Neuronal stem cell (in vitro differentiated cells): ENCODE data around the gene ADAD2.

Experiments
- DNase-seq: peaks from one replicate; pipeline ENCODE4 v3.0.0-alpha.2; 2013; ENCODE audit warnings: low spot score
- H2AFZ ChIP-seq: one replicate; pipeline ENCODE4 v1.6.1; 2013; ENCODE audit warnings: mild to moderate bottlenecking, low read length, inconsistent platforms
- H2AK5ac ChIP-seq: 2 replicates; pipeline ENCODE4 v1.6.1; 2013; ENCODE audit warnings: low read depth, mild to moderate bottlenecking, inconsistent platforms, low read length, moderate library complexity, mixed read lengths
- H2BK120ac ChIP-seq: 2 replicates; pipeline ENCODE4 v1.6.1; 2013; ENCODE audit warnings: low read depth, mild to moderate bottlenecking, inconsistent platforms, low read length, moderate library complexity, mixed read lengths
- H2BK12ac ChIP-seq: one replicate; pipeline ENCODE4 v1.6.1; 2013; ENCODE audit warnings: low read length, inconsistent platforms
- H2BK15ac ChIP-seq: 2 replicates; pipeline ENCODE4 v1.6.1; 2013; ENCODE audit warnings: mild to moderate bottlenecking, low read length, inconsistent platforms, mixed read lengths
- H2BK5ac ChIP-seq: one replicate; pipeline ENCODE4 v1.6.1; 2013; ENCODE audit warnings: inconsistent platforms, mild to moderate bottlenecking, low read length, moderate library complexity
- H3K14ac ChIP-seq: one replicate; pipeline ENCODE4 v1.6.1; 2013; ENCODE audit warnings: low read length, inconsistent platforms
- H3K18ac ChIP-seq: 2 replicates; pipeline ENCODE4 v1.6.1; 2013; ENCODE audit warnings: low read length, inconsistent platforms
- H3K23ac ChIP-seq: 2 replicates; pipeline ENCODE4 v1.6.1; 2013; ENCODE audit warnings: low read depth, mild to moderate bottlenecking, mixed read lengths, low read length, inconsistent platforms; ENCODE audit not compliant: poor library complexity
- H3K27ac ChIP-seq: replicated peaks from 3 replicates; pipeline ENCODE4 v1.5.1; 2013; ENCODE audit warnings: low read length, inconsistent platforms
- H3K27me3 ChIP-seq, 3 experiments: 2 replicates each; pipeline ENCODE4 v1.6.1; 2013; ENCODE audit warnings: low read length in 3 of 3, mild to moderate bottlenecking in 2 of 3, inconsistent platforms in 1 of 3, low read depth in 1 of 3, mixed read lengths in 1 of 3, moderate library complexity in 1 of 3; ENCODE audit not compliant: control insufficient read depth in 3 of 3, insufficient read depth in 3 of 3
- H3K36me3 ChIP-seq, 2 donors: replicated peaks in 1 of 2; 2 replicates each; pipeline ENCODE4 v1.6.1; 2013; ENCODE audit warnings: low read length in 2 of 2; ENCODE audit not compliant: control insufficient read depth in 2 of 2, insufficient read depth in 2 of 2
- H3K4ac ChIP-seq: 2 replicates; pipeline ENCODE4 v1.6.1; 2013; ENCODE audit warnings: inconsistent platforms, mild to moderate bottlenecking, low read length, moderate library complexity
- H3K4me1 ChIP-seq, 2 donors: 1 replicate in 1 of 2; 2 replicates in 1 of 2; pipeline ENCODE4 v1.6.1; 2013; ENCODE audit warnings: low read length in 2 of 2, low read depth in 1 of 2; ENCODE audit not compliant: control insufficient read depth in 2 of 2, insufficient read depth in 1 of 2
- H3K4me2 ChIP-seq: one replicate; pipeline ENCODE4 v1.6.1; 2013; ENCODE audit warnings: mild to moderate bottlenecking, low read length, inconsistent platforms; ENCODE audit not compliant: insufficient read depth, poor library complexity, severe bottlenecking
- H3K4me3 ChIP-seq, 2 donors: 2 replicates each; pipeline ENCODE4 v1.5.1; 2013; ENCODE audit warnings: low read length in 2 of 2, mild to moderate bottlenecking in 2 of 2, inconsistent platforms in 1 of 2, moderate library complexity in 1 of 2
- H3K79me1 ChIP-seq: one replicate; pipeline ENCODE4 v1.6.1; 2013; ENCODE audit warnings: low read depth, mild to moderate bottlenecking, inconsistent platforms, low read length, moderate library complexity
- H3K9ac ChIP-seq: one replicate; pipeline ENCODE4 v1.6.1; 2013; ENCODE audit warnings: mild to moderate bottlenecking, low read depth, low read length, inconsistent platforms; ENCODE audit not compliant: poor library complexity
- H3K9me3 ChIP-seq, 2 donors: replicated peaks in 1 of 2; 2 replicates each; pipeline versions ENCODE3 to v1.6.1; 2013; ENCODE audit warnings: low read length in 2 of 2, mild to moderate bottlenecking in 2 of 2, inconsistent platforms in 1 of 2, low read depth in 1 of 2, mixed read lengths in 1 of 2, moderate library complexity in 1 of 2; ENCODE audit not compliant: control insufficient read depth in 2 of 2, insufficient read depth in 1 of 2
- H4K8ac ChIP-seq: one replicate; pipeline ENCODE4 v1.6.1; 2013; ENCODE audit warnings: low read depth, mild to moderate bottlenecking, inconsistent platforms, low read length, moderate library complexity
- H4K91ac ChIP-seq: one replicate; pipeline ENCODE4 v1.6.1; 2013; ENCODE audit warnings: low read length, low read depth, mild to moderate bottlenecking, inconsistent platforms; ENCODE audit not compliant: poor library complexity
- WGBS, 2 donors: extraction: QIAGEN DNeasy Blood & Tissue Kit; methylation state at CpG; one replicate each; pipeline ENCODE4 v1.1.7; 2013; ENCODE audit warnings: missing lambda C conversion rate in 2 of 2, mixed read lengths in 1 of 2; ENCODE audit not compliant: insufficient read length in 2 of 2, insufficient replicate concordance in 1 of 2; ENCODE audit errors: extremely low coverage in 2 of 2; 5-methylcytosine and 5-hydroxymethylcytosine counted together

Gene ADAD2

DNA sequence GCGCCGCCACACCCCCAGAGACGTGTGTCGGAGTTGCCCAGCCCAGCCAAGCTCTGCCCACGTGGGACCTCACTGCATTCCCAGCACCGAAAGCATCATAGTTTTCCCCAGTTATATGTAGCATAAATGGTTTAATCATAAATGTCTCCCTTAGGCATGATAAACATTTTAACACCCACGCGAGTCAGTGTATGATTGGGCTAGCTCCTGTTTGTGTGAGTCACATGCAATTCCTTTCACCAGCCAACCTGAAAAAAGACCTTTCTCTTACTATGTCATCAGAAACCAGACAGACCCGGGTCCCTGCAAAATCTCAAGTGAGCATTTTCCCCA, 13.2 kb upstream of the ADAD2 start:
- Histone ChIP-seq H3K4me1 (peaks cover 0 to 15% of the 10 kb centered on the region in 2 donors), H3K4me2 (no peak overlapping the region), H3K18ac (no peak overlapping the region), H3K4me3 (no peak overlapping the region), H2AFZ (no peak overlapping the region), H3K36me3 (peaks cover 30 to 53% of the 10 kb centered on the region in 2 donors), H2BK120ac (no peak overlapping the region), H4K8ac (no peak overlapping the region), H3K9ac (no peak overlapping the region), H2BK15ac (no peak overlapping the region), H3K27me3 (no peaks in the 10 kb centered on the region), H2AK5ac (no peak overlapping the region), H3K23ac (no peak overlapping the region), H3K9me3 (no peaks in the 10 kb centered on the region), H3K14ac (no peak overlapping the region), H3K4ac (no peak overlapping the region), H3K79me1 (peaks cover 3% of the 10 kb centered on the region), H3K27ac (no peak overlapping the region), H4K91ac (no peak overlapping the region), H2BK5ac (no peak overlapping the region), H2BK12ac (no peak overlapping the region)
- DNase-seq, result no peak
- WGBS, 2 donors, result no CpG with 5 or more reads among the region's 9 CpGs

DNA sequence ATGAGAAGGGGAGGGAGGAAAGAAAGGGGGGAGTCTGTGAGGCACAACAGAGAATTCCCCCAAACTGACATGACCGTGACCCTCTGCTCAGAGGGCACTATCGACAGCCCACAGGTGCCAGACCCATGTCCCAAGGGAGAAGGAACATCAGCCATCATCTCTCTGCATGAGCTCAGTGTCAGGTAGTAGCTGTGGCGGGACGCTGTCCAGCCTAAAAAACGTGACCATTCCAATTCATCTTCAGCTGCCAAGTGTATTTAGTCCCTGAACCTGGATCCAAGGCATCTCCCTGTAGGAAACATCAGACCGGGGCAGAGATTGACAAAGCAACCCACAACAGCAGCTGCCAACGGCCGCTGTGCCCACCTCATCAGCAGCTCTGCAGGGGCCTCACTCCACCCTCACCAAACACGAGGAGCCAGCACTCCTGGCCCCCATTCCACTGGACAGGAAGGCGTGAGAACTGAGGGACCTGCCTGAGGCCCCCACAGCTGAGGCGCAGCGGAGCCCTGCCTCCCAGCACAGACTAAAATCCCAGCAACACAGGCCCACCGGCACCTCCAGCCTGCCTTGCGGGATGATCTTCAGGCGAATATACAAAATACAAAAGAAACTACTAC, 12.7 kb upstream of the ADAD2 start:
- Histone ChIP-seq H2AFZ (no peak overlapping the region), H3K18ac (no peak overlapping the region), H3K27ac (no peak overlapping the region), H2BK5ac (no peak overlapping the region), H3K4me3 (no peak overlapping the region), H4K91ac (no peak overlapping the region), H3K79me1 (peaks cover 4% of the 10 kb centered on the region), H2AK5ac (no peak overlapping the region), H3K14ac (no peak overlapping the region), H2BK15ac (no peak overlapping the region), H3K9me3 (no peaks in the 10 kb centered on the region), H3K4me1 (peaks cover 0 to 15% of the 10 kb centered on the region in 2 donors), H2BK120ac (no peak overlapping the region), H3K27me3 (no peaks in the 10 kb centered on the region), H4K8ac (no peak overlapping the region), H3K36me3 (peaks cover 36 to 59% of the 10 kb centered on the region in 2 donors), H3K4ac (no peak overlapping the region), H3K9ac (no peak overlapping the region), H3K23ac (no peak overlapping the region), H2BK12ac (no peak overlapping the region), H3K4me2 (no peak overlapping the region)
- no CpG with 5 or more reads among the region's 15 CpGs for WGBS, 2 donors
- no peak for DNase-seq

DNA sequence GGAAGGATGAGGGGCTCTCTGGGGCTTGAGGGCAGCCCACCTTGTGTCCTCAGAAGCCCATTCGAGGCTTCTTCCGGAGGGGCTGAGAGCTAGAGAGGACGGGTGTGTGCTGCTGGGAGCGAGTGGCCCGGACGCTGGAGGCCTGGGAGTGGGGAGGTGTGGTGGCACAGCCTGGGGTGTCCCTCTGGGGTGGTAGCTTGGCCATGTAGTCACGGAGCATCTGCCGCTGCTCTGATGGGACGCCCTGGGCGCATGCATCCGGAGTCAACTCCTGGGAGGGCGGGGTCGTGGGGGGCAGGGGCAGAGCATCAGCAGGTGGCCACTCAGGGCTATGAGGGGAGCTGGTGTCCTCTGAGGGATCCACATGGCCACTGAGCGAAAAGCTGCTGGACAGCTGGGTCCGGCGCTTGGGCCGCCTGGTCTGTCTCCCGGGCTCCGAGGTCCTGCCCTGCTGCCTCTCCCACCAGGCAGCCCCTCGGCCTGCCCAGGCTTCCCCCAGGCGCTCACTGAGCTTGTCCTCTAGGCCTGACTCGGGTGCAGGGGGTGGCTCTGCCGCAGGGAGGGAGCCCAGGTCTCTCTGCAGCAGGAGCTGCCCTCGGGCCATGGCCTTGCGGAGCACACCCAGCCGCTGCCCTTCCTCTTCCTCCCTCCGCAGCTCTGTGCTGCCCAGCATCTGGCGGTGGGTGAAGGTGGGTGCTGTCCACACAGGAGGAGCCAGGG, 11.9 kb upstream of the ADAD2 start:
- Histone ChIP-seq H2AK5ac (no peak overlapping the region), H3K27me3 (no peaks in the 10 kb centered on the region), H2BK12ac (no peak overlapping the region), H3K14ac (no peak overlapping the region), H3K9me3 (no peaks in the 10 kb centered on the region), H3K23ac (no peak overlapping the region), H3K18ac (no peak overlapping the region), H2AFZ (no peak overlapping the region), H4K91ac (no peak overlapping the region), H3K9ac (peak overlapping the region; percentile 21), H3K36me3 (peaks cover 42 to 67% of the 10 kb centered on the region in 2 donors), H3K27ac (no peak overlapping the region), H3K4me1 (peaks cover 0 to 15% of the 10 kb centered on the region in 2 donors), H3K79me1 (peaks cover 6% of the 10 kb centered on the region), H4K8ac (no peak overlapping the region), H3K4me3 (no peak overlapping the region), H3K4me2 (no peak overlapping the region), H3K4ac (no peak overlapping the region), H2BK5ac (no peak overlapping the region), H2BK15ac (no peak overlapping the region), H2BK120ac (no peak overlapping the region)
- WGBS, 2 donors, result no CpG with 5 or more reads among the region's 28 CpGs
- DNase-seq, result no peak

DNA sequence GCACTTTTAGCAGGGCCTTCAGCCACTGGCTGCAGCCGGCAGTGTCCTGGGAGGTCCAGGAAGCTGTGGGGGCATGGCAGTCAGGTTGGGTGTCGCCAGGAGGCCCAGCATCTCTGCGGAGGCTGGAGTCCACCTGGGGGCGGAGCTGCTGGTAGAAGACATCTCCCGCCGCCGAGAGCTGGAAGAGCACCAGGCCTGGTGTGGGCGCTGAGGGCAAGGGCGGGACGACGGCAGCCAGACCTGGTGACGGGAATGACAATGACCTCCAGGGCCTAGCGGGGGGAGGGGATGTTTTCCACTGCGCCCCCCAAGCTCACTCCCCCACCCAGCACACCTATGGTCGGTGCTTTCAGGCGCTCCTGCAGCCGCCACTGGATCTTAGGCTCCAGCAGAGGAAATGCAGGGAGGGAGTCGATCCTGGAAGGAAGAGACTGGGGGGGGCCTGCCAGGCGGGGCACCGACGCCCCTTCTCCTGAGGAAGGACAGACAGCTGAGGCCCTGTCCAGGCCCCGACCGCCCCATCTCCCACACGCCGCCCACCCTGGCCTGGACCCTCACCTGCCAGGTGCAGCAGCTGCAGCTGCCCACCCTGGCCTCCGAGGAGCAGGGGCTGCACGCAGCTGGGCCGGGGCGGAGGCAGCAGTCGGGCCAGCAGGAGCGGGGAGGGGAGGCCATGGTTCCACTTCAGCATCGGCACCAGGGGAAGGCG, 11.2 kb upstream of the ADAD2 start:
- no peak overlapping the region for H3K9ac ChIP-seq
- no peak for DNase-seq
- no peak overlapping the region for H3K4me3 ChIP-seq
- H3K27ac ChIP-seq, result no peak overlapping the region
- no peak overlapping the region for H4K91ac ChIP-seq
- peaks cover 9% of the 10 kb centered on the region for H3K79me1 ChIP-seq
- H2AK5ac ChIP-seq, result no peak overlapping the region
- H2BK120ac ChIP-seq, result no peak overlapping the region
- H3K9me3 ChIP-seq, result no peaks in the 10 kb centered on the region
- peak overlapping the region; percentile 73 for H3K23ac ChIP-seq
- peaks cover 45 to 74% of the 10 kb centered on the region in 2 donors for H3K36me3 ChIP-seq
- H3K27me3 ChIP-seq, result no peaks in the 10 kb centered on the region
- no peak overlapping the region for H3K14ac ChIP-seq
- no peak overlapping the region for H2BK15ac ChIP-seq
- no CpG with 5 or more reads among the region's 33 CpGs for WGBS, 2 donors
- H3K18ac ChIP-seq, result no peak overlapping the region
- peaks cover 0 to 15% of the 10 kb centered on the region in 2 donors for H3K4me1 ChIP-seq
- H4K8ac ChIP-seq, result no peak overlapping the region
- no peak overlapping the region for H3K4ac ChIP-seq
- H2BK5ac ChIP-seq, result peak overlapping the region; percentile 24
- H3K4me2 ChIP-seq, result no peak overlapping the region
- no peak overlapping the region for H2BK12ac ChIP-seq
- no peak overlapping the region for H2AFZ ChIP-seq
